ENCODE measurements around the gene IFNGR2.

IFNGR2 gene

GRCh38 chr21:33403128-33403785, at the start of gene IFNGR2:
IFNGR2 (plus strand) TSS chr21:33403413; CDS start chr21:33403544, 131 bp downstream.
- no peak for TF ChIP-seq CTCF (IDR thresholded peaks at IDR 0.05; ENCODE audit: borderline replicate concordance, extremely low read depth, low read length, poor library complexity, severe bottlenecking)
- TF ChIP-seq EZH2 (IDR thresholded peaks at IDR 0.05; ENCODE audit: borderline replicate concordance, low read depth, low read length, severe bottlenecking) = no peak
- peak; percentile 62 for DNase-seq
- Histone ChIP-seq H3K36me3 (ENCODE audit: insufficient read depth, low read length) (peaks cover 15% of the 10 kb centered on the region; the same call in 1 of the 2 replicates), H3K9ac (ENCODE audit: low read depth, low read length) (peak within 1 kb of the TSS; percentile 90), H3K4me2 (ENCODE audit: insufficient read depth, low read length) (peak within 1 kb of the TSS; percentile 100), H4K20me1 (ENCODE audit: insufficient read depth, low read length) (peaks cover 7% of the 10 kb centered on the region; the same call in 1 of the 2 replicates), H3K9me3 (ENCODE audit: insufficient read depth, low read length, severe bottlenecking) (no peaks in the 10 kb centered on the region), H3K4me3 (ENCODE audit: low read depth in 1 of 2, low read length in 2 of 2) (peak within 1 kb of the TSS; percentile 89 to 91), H3K79me2 (ENCODE audit: insufficient read depth, low read length) (peaks cover 50% of the 10 kb centered on the region), H2AFZ (ENCODE audit: low read depth, low read length) (peak within 1 kb of the TSS; percentile 75), H3K27me3 (ENCODE audit: insufficient read depth, low read length, poor library complexity) (no peaks in the 10 kb centered on the region), H3K4me1 (ENCODE audit: insufficient read depth, low read length) (peaks cover 62% of the 10 kb centered on the region), H3K27ac (ENCODE audit: low read length) (peak within 1 kb of the TSS; percentile 70)
- peak; percentile 74 for ATAC-seq (ENCODE audit: insufficient read depth, low read depth)

- no peak for TF ChIP-seq EZH2 (IDR thresholded peaks at IDR 0.05; ENCODE audit: borderline replicate concordance, low read depth, low read length, severe bottlenecking)
- no peak for TF ChIP-seq CTCF (IDR thresholded peaks at IDR 0.05; ENCODE audit: borderline replicate concordance, extremely low read depth, low read length, poor library complexity, severe bottlenecking)
- no peaks in the 10 kb centered on the region for H3K9me3 ChIP-seq (ENCODE audit: insufficient read depth, low read length, severe bottlenecking)
- no peak overlapping the region for H3K4me3 ChIP-seq (ENCODE audit: low read depth in 1 of 2, low read length in 2 of 2)
- DNase-seq (no peak), ATAC-seq (ENCODE audit: insufficient read depth, low read depth) (peak; percentile 74)
- H2AFZ ChIP-seq (ENCODE audit: low read depth, low read length) = no peak overlapping the region
- no peak overlapping the region for H3K27ac ChIP-seq (ENCODE audit: low read length)
- no peaks in the 10 kb centered on the region for H3K4me1 ChIP-seq (ENCODE audit: insufficient read depth, low read length)
- peaks cover 68% of the 10 kb centered on the region for H3K36me3 ChIP-seq (ENCODE audit: insufficient read depth, low read length)
- H3K27me3 ChIP-seq (ENCODE audit: insufficient read depth, low read length, poor library complexity) = no peaks in the 10 kb centered on the region
- H4K20me1 ChIP-seq (ENCODE audit: insufficient read depth, low read length) = no peaks in the 10 kb centered on the region; the same call in 1 of the 2 replicates
- no peaks in the 10 kb centered on the region for H3K79me2 ChIP-seq (ENCODE audit: insufficient read depth, low read length)
- H3K9ac ChIP-seq (ENCODE audit: low read depth, low read length) = no peak overlapping the region
- H3K4me2 ChIP-seq (ENCODE audit: insufficient read depth, low read length) = no peak overlapping the region
These were observed 47.9 kb upstream of the IFNGR2 start for GRCh38 chr21:33355355-33355754.

- Histone ChIP-seq H3K4me1 (ENCODE audit: insufficient read depth, low read length) (peaks cover 5% of the 10 kb centered on the region; the same call in 1 of the 2 replicates), H3K9me3 (ENCODE audit: insufficient read depth, low read length, severe bottlenecking) (no peaks in the 10 kb centered on the region), H3K27me3 (ENCODE audit: insufficient read depth, low read length, poor library complexity) (no peaks in the 10 kb centered on the region), H2AFZ (ENCODE audit: low read depth, low read length) (no peak overlapping the region), H4K20me1 (ENCODE audit: insufficient read depth, low read length) (no peaks in the 10 kb centered on the region; the same call in 1 of the 2 replicates), H3K4me3 (ENCODE audit: low read depth in 1 of 2, low read length in 2 of 2) (no peak overlapping the region), H3K9ac (ENCODE audit: low read depth, low read length) (no peak overlapping the region), H3K27ac (ENCODE audit: low read length) (no peak overlapping the region), H3K79me2 (ENCODE audit: insufficient read depth, low read length) (no peaks in the 10 kb centered on the region), H3K4me2 (ENCODE audit: insufficient read depth, low read length) (no peak overlapping the region), H3K36me3 (ENCODE audit: insufficient read depth, low read length) (peaks cover 62% of the 10 kb centered on the region)
- no peak for TF ChIP-seq CTCF (IDR thresholded peaks at IDR 0.05; ENCODE audit: borderline replicate concordance, extremely low read depth, low read length, poor library complexity, severe bottlenecking)
- TF ChIP-seq EZH2 (IDR thresholded peaks at IDR 0.05; ENCODE audit: borderline replicate concordance, low read depth, low read length, severe bottlenecking) = no peak
- no peak for ATAC-seq (ENCODE audit: insufficient read depth, low read depth)
- DNase-seq = no peak
These were observed 47.2 kb upstream of the IFNGR2 start for GRCh38 chr21:33355996-33356395.

All from DND-41 (cell line).